Astrocyte (in vitro differentiated cells and primary cell): ENCODE data around the gene DTNB.

Source experiments
- EZH2 ChIP-seq: IDR thresholded peaks from 2 replicates; pipeline ENCODE4 v1.6.1; 2012; ENCODE audit warnings: mild to moderate bottlenecking, low read length, inconsistent platforms; ENCODE audit not compliant: insufficient read depth
- TF ChIP-seq, protein P1 (sequence below): IDR thresholded peaks from 2 replicates; pipeline ENCODE4 v1.5.1; 2011; ENCODE audit warnings: low read depth, mild to moderate bottlenecking, inconsistent platforms, low read length, moderate library complexity; ENCODE audit not compliant: insufficient read depth

DNA sequence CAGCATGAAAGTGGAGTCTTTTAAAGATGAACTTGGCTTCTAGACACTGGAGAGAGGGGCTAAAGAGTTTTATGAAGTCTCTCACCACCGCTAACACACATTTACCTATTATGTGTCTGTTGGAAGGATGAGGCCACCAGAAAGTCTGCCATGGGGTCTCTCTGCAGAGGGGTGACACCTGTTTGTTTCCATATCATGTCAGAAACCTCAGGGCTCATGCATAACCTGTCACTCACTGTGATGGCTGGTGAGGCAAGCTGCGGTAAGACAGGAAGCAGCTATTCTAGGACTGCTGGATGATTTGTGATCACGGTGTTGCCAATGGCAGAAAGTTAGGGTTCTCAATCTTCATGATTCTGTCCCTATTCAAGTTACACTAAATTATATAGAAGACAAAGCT, 270.9 kb downstream of the DTNB start:
- TF ChIP-seq, protein P1, sequence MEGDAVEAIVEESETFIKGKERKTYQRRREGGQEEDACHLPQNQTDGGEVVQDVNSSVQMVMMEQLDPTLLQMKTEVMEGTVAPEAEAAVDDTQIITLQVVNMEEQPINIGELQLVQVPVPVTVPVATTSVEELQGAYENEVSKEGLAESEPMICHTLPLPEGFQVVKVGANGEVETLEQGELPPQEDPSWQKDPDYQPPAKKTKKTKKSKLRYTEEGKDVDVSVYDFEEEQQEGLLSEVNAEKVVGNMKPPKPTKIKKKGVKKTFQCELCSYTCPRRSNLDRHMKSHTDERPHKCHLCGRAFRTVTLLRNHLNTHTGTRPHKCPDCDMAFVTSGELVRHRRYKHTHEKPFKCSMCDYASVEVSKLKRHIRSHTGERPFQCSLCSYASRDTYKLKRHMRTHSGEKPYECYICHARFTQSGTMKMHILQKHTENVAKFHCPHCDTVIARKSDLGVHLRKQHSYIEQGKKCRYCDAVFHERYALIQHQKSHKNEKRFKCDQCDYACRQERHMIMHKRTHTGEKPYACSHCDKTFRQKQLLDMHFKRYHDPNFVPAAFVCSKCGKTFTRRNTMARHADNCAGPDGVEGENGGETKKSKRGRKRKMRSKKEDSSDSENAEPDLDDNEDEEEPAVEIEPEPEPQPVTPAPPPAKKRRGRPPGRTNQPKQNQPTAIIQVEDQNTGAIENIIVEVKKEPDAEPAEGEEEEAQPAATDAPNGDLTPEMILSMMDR, result no peak
- no peak for TF ChIP-seq EZH2
